HG02973 (cell line): ENCODE results near the gene OR9A4.

Experiments
- ATAC-seq: cut with Tn5 transposase; IDR thresholded peaks from one replicate; pipeline ENCODE4 v1.9.1; 2021; ENCODE audit warnings: moderate library complexity; ENCODE audit not compliant: unreplicated experiment

The OR9A4 gene

GRCh38 chr7:141945356-141945755, 29.2 kb downstream of the OR9A4 start:
- no peak for ATAC-seq

GRCh38 chr7:141946796-141947195, 30.6 kb downstream of the OR9A4 start, which contains the start of gene CLEC5A:
Gene CLEC5A (minus strand): TSS chr7:141946974. CDS start chr7:141946292, 682 bp downstream.
- ATAC-seq = no peak

GRCh38 chr7:141949021-141949420, 32.8 kb downstream of the OR9A4 start:
- ATAC-seq = no peak

DNA sequence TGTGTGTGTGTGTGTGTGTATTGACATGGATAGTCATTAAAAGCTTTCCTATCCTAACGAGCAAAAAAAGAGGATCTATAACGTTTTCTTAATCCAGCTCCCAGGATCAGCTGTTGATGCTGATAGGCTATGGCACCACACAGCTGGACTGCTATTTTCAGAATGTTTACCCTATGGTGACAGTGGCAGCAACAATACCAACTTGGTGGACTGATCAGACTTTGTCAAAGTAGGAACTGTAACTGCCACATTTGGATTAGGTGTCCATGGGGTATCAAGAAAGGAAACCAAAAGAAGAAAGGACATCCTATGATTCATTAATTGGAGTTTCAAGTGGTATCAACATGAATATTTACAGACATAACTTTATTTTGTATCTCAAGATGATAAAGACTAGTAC, 33.3 kb downstream of the OR9A4 start:
- ATAC-seq = no peak

DNA sequence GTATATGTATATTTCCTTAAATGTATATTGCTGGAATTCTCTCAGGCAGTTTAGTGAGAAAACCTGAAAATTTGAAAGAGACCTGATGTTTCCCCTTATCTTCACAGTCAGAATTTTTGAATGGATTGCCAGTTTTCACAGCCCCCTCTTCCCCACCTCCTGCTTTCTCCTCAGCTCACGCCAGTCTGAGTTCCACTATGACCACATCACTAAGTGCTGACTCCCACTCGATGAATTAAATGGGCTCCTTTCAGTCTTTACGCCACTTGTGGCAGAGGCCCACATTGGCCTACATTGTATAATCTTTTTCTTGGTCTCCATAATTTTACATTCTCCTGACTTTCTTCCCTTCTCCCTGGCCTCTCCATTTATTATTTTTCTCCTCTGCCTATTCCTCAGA, 33.7 kb downstream of the OR9A4 start:
- ATAC-seq = no peak

- ATAC-seq = no peak
Measured at GRCh38 chr7:141950806-141951205, 34.6 kb downstream of the OR9A4 start.

DNA sequence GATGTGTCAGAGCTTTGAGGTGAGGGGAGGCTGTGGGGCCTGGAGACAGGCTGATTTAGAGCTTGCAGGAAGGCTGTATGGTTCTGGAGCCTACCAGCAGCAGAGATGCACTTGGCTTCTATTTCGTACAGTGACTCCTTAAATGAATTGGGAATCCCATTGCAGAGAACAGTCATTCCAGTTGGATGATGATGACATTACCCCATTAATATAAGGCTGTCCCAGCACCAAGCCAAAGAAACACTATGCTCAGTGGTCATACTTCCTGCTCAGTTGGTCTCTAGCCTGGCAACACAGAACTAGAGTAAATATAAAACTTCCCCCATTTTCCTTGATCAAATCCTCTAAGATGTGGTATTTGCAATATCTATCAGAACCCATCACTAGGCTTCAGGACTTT, 36.3 kb downstream of the OR9A4 start:
- no peak for ATAC-seq

- ATAC-seq = no peak
Measured at GRCh38 chr7:141954334-141954733, 38.1 kb downstream of the OR9A4 start.

DNA sequence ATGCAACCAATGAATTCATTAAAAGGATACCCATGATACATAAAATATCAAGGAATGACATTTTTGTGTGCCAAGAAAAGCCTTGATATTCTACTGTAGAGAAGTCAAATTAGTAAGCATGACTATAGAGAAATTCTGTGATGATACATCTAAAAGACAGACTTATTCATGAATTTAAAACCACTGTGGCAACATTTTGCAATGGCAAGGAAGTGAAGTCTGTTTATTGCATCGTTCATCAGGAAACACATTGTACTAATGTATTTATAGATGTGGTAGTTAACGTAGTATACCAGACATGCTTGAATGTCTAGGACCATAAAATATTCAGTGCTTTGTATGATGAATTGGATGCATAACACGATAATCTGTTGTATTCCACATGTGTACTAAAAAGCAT, 39.9 kb downstream of the OR9A4 start:
- ATAC-seq = no peak

- ATAC-seq = peak; percentile 63
Measured at GRCh38 chr7:141960687-141961422, 44.7 kb downstream of the OR9A4 start.
